Parathyroid adenoma (tissue), 2 donors: ENCODE data around the gene MCM9.

Experiments used
- H2AFZ ChIP-seq: fragments of 300-600 bp; sonication (generic); one replicate; pipeline ENCODE4 v1.7.0; 2017; ENCODE audit warnings: antibody characterized with exemption, mild to moderate bottlenecking
- H3K27ac ChIP-seq: fragments of 300-600 bp; sonication (generic); one replicate; pipeline ENCODE4 v1.7.0; 2017
- H3K27me3 ChIP-seq: fragments of 300-600 bp; sonication (generic); one replicate; pipeline ENCODE4 v1.7.0; 2017; ENCODE audit warnings: low read length; ENCODE audit not compliant: control insufficient read depth, insufficient read depth
- H3K36me3 ChIP-seq: fragments of 300-600 bp; sonication (generic); one replicate; pipeline ENCODE4 v1.7.0; 2017; ENCODE audit warnings: low read length; ENCODE audit not compliant: control insufficient read depth, insufficient read depth
- H3K4me1 ChIP-seq: fragments of 300-600 bp; sonication (generic); one replicate; pipeline ENCODE4 v1.7.0; 2017; ENCODE audit warnings: control low read depth
- H3K4me2 ChIP-seq: fragments of 300-600 bp; sonication (generic); one replicate; pipeline ENCODE4 v1.7.0; 2017; ENCODE audit warnings: low read length
- H3K4me3 ChIP-seq: fragments of 300-600 bp; sonication (generic); one replicate; pipeline ENCODE4 v1.7.0; 2017; ENCODE audit warnings: low read depth, low read length
- H3K79me2 ChIP-seq: fragments of 300-600 bp; sonication (generic); one replicate; pipeline ENCODE4 v1.7.0; 2017; ENCODE audit warnings: control low read depth
- H3K9ac ChIP-seq: fragments of 300-600 bp; sonication (generic); one replicate; pipeline ENCODE4 v1.7.0; 2017; ENCODE audit warnings: mild to moderate bottlenecking
- H3K9me3 ChIP-seq: fragments of 300-600 bp; sonication (generic); one replicate; pipeline ENCODE4 v1.7.0; 2017; ENCODE audit warnings: low read length; ENCODE audit not compliant: control insufficient read depth
- TF ChIP-seq, protein P1 (sequence below): fragments of 300-600 bp; sonication (generic); IDR thresholded peaks from one replicate; pipeline ENCODE4 v1.7.0; 2017; ENCODE audit warnings: antibody characterized with exemption, mild to moderate bottlenecking
- donor health status: primary hyperparathyroidism.

Gene MCM9

DNA sequence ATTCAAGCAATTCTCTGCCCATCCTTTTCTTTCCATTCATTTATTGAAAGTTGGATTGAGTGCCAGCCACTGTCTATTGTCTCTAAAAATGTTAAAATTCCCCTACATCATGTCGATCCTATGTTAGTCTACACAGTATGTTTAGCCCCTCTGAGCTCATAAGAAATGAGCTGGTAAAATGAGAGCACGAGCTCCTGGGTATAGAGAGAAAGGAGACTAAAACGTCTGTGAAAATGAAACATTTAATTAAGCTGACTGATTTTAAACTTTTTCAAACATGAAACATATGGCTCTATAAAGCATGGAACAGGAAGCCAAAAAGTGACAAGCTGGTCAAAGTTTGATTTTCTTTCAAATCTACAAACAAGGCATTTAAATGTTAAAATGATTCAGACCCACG is 145.0 kb downstream of the MCM9 start:
- no peaks in the 10 kb centered on the region for H3K4me1 ChIP-seq
- H3K9me3 ChIP-seq, result no peaks in the 10 kb centered on the region
- H3K9ac ChIP-seq, result no peak overlapping the region
- no peak overlapping the region for H3K4me3 ChIP-seq
- no peak overlapping the region for H3K27ac ChIP-seq
- H3K27me3 ChIP-seq, result no peaks in the 10 kb centered on the region
- no peak overlapping the region for H3K4me2 ChIP-seq
- TF ChIP-seq, protein P1, sequence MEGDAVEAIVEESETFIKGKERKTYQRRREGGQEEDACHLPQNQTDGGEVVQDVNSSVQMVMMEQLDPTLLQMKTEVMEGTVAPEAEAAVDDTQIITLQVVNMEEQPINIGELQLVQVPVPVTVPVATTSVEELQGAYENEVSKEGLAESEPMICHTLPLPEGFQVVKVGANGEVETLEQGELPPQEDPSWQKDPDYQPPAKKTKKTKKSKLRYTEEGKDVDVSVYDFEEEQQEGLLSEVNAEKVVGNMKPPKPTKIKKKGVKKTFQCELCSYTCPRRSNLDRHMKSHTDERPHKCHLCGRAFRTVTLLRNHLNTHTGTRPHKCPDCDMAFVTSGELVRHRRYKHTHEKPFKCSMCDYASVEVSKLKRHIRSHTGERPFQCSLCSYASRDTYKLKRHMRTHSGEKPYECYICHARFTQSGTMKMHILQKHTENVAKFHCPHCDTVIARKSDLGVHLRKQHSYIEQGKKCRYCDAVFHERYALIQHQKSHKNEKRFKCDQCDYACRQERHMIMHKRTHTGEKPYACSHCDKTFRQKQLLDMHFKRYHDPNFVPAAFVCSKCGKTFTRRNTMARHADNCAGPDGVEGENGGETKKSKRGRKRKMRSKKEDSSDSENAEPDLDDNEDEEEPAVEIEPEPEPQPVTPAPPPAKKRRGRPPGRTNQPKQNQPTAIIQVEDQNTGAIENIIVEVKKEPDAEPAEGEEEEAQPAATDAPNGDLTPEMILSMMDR, result no peak
- H3K36me3 ChIP-seq, result no peaks in the 10 kb centered on the region
- H2AFZ ChIP-seq, result no peak overlapping the region
- H3K79me2 ChIP-seq, result no peaks in the 10 kb centered on the region

DNA sequence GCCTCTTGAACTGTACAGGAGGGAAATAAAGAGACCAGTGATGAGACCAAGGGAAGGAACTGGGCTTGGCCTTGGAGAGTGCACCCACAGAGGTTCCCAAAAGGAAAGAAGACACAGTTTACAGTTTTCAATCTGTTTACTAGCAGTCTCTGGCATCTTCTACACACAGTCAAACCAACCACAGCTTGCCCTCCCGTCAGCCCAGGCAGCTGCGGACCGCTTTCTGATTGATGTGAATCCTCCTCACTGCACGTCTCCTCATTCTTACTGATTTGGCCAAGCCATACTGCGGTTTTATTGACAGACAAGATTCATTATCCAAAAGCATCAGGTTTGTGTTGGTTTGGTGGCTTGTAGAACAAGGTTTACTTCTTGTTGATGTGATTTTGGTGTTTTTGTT is 145.5 kb downstream of the MCM9 start:
- Histone ChIP-seq H3K4me1 (no peaks in the 10 kb centered on the region), H3K4me3 (no peak overlapping the region), H3K4me2 (no peak overlapping the region), H3K9me3 (no peaks in the 10 kb centered on the region), H3K27ac (no peak overlapping the region), H3K79me2 (no peaks in the 10 kb centered on the region), H2AFZ (no peak overlapping the region), H3K36me3 (no peaks in the 10 kb centered on the region), H3K27me3 (no peaks in the 10 kb centered on the region), H3K9ac (no peak overlapping the region)
- TF ChIP-seq, protein P1, result no peak

DNA sequence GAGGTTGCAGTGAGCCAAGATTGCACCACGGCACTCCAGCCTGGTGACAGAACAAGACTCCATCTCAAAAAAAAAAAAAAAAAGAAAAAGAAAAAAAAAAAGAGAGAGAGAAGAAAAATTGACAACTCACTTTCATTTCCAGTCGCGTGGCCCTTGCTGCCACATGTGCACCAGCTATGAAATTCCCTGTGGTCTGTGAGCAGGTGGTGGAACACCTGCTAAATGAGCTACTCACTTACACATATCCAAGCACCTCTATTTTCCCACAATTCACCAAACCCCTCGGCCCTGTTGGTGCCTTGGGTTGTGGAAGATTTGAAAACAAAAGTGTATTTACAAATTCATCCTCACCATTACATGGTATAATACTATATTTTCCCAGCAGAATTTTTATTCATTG is 146.3 kb downstream of the MCM9 start:
- Histone ChIP-seq H3K4me3 (no peak overlapping the region), H3K9ac (no peak overlapping the region), H2AFZ (no peak overlapping the region), H3K4me1 (no peaks in the 10 kb centered on the region), H3K79me2 (no peaks in the 10 kb centered on the region), H3K27me3 (no peaks in the 10 kb centered on the region), H3K27ac (no peak overlapping the region), H3K4me2 (no peak overlapping the region), H3K36me3 (no peaks in the 10 kb centered on the region), H3K9me3 (no peaks in the 10 kb centered on the region)
- TF ChIP-seq, protein P1, result no peak

DNA sequence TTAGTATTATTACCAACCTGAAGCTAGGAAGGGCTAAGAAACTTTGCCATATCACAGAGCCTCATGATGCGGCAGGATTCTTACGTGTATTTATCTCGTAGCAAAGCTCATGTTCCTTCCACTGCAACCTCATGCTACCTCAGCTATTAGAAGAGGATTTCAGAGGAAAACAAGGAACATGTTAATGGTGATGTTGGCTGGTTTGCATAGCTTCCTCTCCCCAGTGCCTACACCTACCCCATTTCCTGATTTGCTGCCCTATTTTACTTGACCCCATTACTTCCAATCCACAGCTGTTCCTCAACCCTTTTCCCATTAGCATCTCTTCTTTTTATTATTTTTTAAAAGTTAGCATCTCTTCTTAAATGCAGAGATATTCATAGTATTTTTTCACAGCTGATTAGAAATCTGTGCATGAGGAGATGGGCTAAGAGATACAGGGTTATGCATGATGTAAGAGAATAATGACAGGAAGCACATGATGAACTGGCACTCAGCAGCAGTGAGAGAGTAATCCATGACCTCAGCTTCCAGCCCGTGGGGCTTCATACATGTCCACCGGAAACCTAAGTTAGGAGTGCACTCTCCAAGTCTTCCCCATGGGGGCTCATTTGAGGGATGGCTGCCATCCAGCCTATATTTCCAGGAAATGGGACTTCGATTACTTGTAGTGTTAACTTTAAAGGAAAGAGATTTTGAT is 147.1 kb downstream of the MCM9 start:
- Histone ChIP-seq H3K79me2 (no peaks in the 10 kb centered on the region), H3K4me1 (no peaks in the 10 kb centered on the region), H3K27ac (no peak overlapping the region), H3K9ac (no peak overlapping the region), H3K9me3 (no peaks in the 10 kb centered on the region), H3K4me3 (no peak overlapping the region), H2AFZ (no peak overlapping the region), H3K27me3 (no peaks in the 10 kb centered on the region), H3K36me3 (no peaks in the 10 kb centered on the region), H3K4me2 (no peak overlapping the region)
- TF ChIP-seq, protein P1, result no peak
